GM12878 (cell line): ENCODE results near the gene INTS6. TPM values are rescaled to one million over a fixed set of nuclear protein-coding genes. Genes with fewer than 3 reads are reported as not detected.

Experiments used
- ATAC-seq: fragments of 200-7000 bp; cut with Tn5 transposase; 3 replicates; pipeline ENCODE4 v1.9.1; 2020; ENCODE audit warnings: mild to moderate bottlenecking, moderate library complexity
- BruUV-seq: library from RNA; stranded (reverse); fragments of 400-500 nt; replicated peaks from 2 replicates; lab custom pipeline; 2021; lab: Mats Ljungman, UMichigan
- CTCF ChIA-PET: fragments of 300-600 bp; sonication (Branson Sonifier 250); formaldehyde crosslinking; extraction: SDS; loops from one replicate; lab custom pipeline; 2021; ENCODE audit warnings: inconsistent platforms; lab: Yijun Ruan, JAX
- POLR2A ChIA-PET: fragments of 350-600 bp; formaldehyde crosslinking; extraction: SDS; loops from one replicate; lab custom pipeline; 2021; ENCODE audit warnings: inconsistent platforms; lab: Charles Lee
- RAD21 ChIA-PET: fragments of 300-600 bp; sonication (Branson Sonifier 250); formaldehyde crosslinking; loops from one replicate; lab custom pipeline; 2023; ENCODE audit warnings: antibody characterized with exemption; ENCODE audit not compliant: unreplicated experiment; lab: Charles Lee
- SMC1A ChIA-PET: fragments of 300-600 bp; sonication (Branson Sonifier 250); formaldehyde crosslinking; loops from one replicate; lab custom pipeline; 2023; ENCODE audit not compliant: unreplicated experiment, uncharacterized antibody; lab: Charles Lee
- DNase-seq: peaks from one replicate; pipeline ENCODE4 v3.0.0-alpha.2; 2011; ENCODE audit warnings: low read depth, low spot score
- FAIRE-seq: peaks from 3 replicates; lab custom pipeline; 2011; peaks lifted over from hg19 to GRCh38; lab: Jason Lieb, UNC
- H2AFZ ChIP-seq: 2 replicates; pipeline ENCODE4 v1.6.0; 2011; ENCODE audit warnings: low read depth, low read length, control low read depth; ENCODE audit not compliant: control insufficient read depth
- H3K27ac ChIP-seq: 2 replicates; pipeline ENCODE4 v1.5.1; 2011; ENCODE audit warnings: control low read depth; ENCODE audit not compliant: control insufficient read depth, insufficient read depth
- H3K27me3 ChIP-seq, 2 experiments: replicated peaks in 1 of 2; 2 replicates each; pipeline versions ENCODE4 v1.6.0 to v1.6.1; 2011; ENCODE audit warnings: low read length in 1 of 2; ENCODE audit not compliant: control insufficient read depth in 2 of 2, insufficient read depth in 2 of 2
- H3K36me3 ChIP-seq, 2 experiments: 2 replicates each; pipeline ENCODE4 v1.5.1; 2011; ENCODE audit warnings: low read length in 1 of 2; ENCODE audit not compliant: control insufficient read depth in 2 of 2, insufficient read depth in 2 of 2
- H3K4me1 ChIP-seq: 2 replicates; pipeline ENCODE4 v1.6.1; 2011; ENCODE audit warnings: mild to moderate bottlenecking, low read length, moderate library complexity, mixed read lengths; ENCODE audit not compliant: control insufficient read depth, insufficient read depth
- H3K4me2 ChIP-seq: 2 replicates; pipeline ENCODE4 v1.6.0; 2011; ENCODE audit warnings: control low read depth; ENCODE audit not compliant: control insufficient read depth, insufficient read depth
- H3K4me3 ChIP-seq: fragments of 200-600 bp; sonication (generic); 2 replicates; pipeline ENCODE4 v1.5.1; 2016
- H3K79me2 ChIP-seq: 2 replicates; pipeline ENCODE4 v1.6.0; 2011; ENCODE audit warnings: low read length; ENCODE audit not compliant: control insufficient read depth, insufficient read depth
- H3K9ac ChIP-seq: 2 replicates; pipeline ENCODE4 v1.8.0; 2011; ENCODE audit warnings: low read length, control low read depth, mixed read lengths; ENCODE audit not compliant: control insufficient read depth, insufficient read depth
- H3K9me3 ChIP-seq: replicated peaks from 3 replicates; pipeline ENCODE4 v1.5.1; 2011; ENCODE audit warnings: mild to moderate bottlenecking, low read length; ENCODE audit not compliant: control insufficient read depth, insufficient read depth
- H4K20me1 ChIP-seq: 2 replicates; pipeline ENCODE4 v1.6.0; 2011; ENCODE audit not compliant: control insufficient read depth, insufficient read depth
- EZH2 ChIP-seq: IDR thresholded peaks from 2 replicates; pipeline ENCODE4 v1.6.1; 2012; ENCODE audit warnings: low read depth, mild to moderate bottlenecking, control low read depth, inconsistent platforms, low read length, borderline replicate concordance; ENCODE audit not compliant: control insufficient read depth
- FOS ChIP-seq: IDR thresholded peaks from 3 replicates; pipeline ENCODE4 v1.6.1; 2011; ENCODE audit warnings: borderline replicate concordance; ENCODE audit not compliant: insufficient read length; ENCODE audit errors: extremely low read depth
- FOXK2 ChIP-seq: fragments of 450-650 bp; IDR thresholded peaks from 2 replicates; pipeline ENCODE4 v1.6.1; 2017; ENCODE audit warnings: mild to moderate bottlenecking, moderate library complexity
- FOXM1 ChIP-seq: IDR thresholded peaks from 2 replicates; pipeline ENCODE4 v1.6.1; 2012; ENCODE audit warnings: low read depth, mild to moderate bottlenecking, inconsistent platforms, low read length, moderate library complexity
- NR2F1 ChIP-seq: fragments of 450-650 bp; conservative IDR thresholded peaks from 2 replicates; pipeline ENCODE4 v1.6.1; 2017; ENCODE audit warnings: mild to moderate bottlenecking
- POLR2AphosphoS5 ChIP-seq: IDR thresholded peaks from 2 replicates; pipeline ENCODE4 v1.6.1; 2011; ENCODE audit warnings: mild to moderate bottlenecking, low read length, inconsistent platforms
- ZNF217 ChIP-seq: fragments of 450-650 bp; IDR thresholded peaks from 2 replicates; pipeline ENCODE4 v1.6.1; 2017; ENCODE audit warnings: antibody characterized with exemption, mild to moderate bottlenecking
- ZNF24 ChIP-seq: fragments of 450-650 bp; IDR thresholded peaks from 2 replicates; pipeline ENCODE4 v1.6.1; 2017; ENCODE audit warnings: antibody characterized with exemption, mild to moderate bottlenecking
- ZNF274 ChIP-seq: IDR thresholded peaks from one replicate; pipeline ENCODE4 v1.8.0; 2011; ENCODE audit not compliant: insufficient read length, insufficient read depth
- ZSCAN29 ChIP-seq: fragments of 450-650 bp; IDR thresholded peaks from 2 replicates; pipeline ENCODE4 v1.6.1; 2017; ENCODE audit warnings: mild to moderate bottlenecking, moderate library complexity
- WGBS: methylation state at CpG from one replicate; pipeline ENCODE4 v1.1.6; 2016; ENCODE audit warnings: low lambda C conversion rate; ENCODE audit not compliant: insufficient replicate concordance, insufficient coverage; ENCODE audit errors: missing lambda C conversion rate; 5-methylcytosine and 5-hydroxymethylcytosine counted together
- in situ Hi-C: fragments of 300-500 bp; cut with MboI; formaldehyde crosslinking; loops from 9 replicates; pipeline ENCODE4 v1.14.3; 2018; ENCODE audit warnings: mixed read lengths
- intact Hi-C: fragments of 100-400 bp; cut with micrococcal nuclease; formaldehyde crosslinking; loops from one replicate; pipeline ENCODE4 v1.14.2; 2022; ENCODE audit not compliant: unreplicated experiment
- polyA plus RNA-seq, 11 experiments: library from polyadenylated mRNA; depleted of rRNA in 4 of 11; unstranded in 6 of 11; stranded (reverse) in 5 of 11; fragments of >200 nt; fragmentation: Nextera tagmentation in 4 of 11; fragmentation: Illumina TruSeq in 1 of 11; extraction: Ambion mirVana in 4 of 11; extraction: Trizol in 1 of 11; gene quantifications; 1 replicate in 1 of 11; 2 replicates in 10 of 11; pipeline versions ENCODE4 v1.2.1 to v1.2.3, GENCODE V29; 2011 to 2016; ENCODE audit warnings: inconsistent platforms in 2 of 11, missing spikeins in 2 of 11, low read depth in 1 of 11
- total RNA-seq, 4 experiments: library from RNA; depleted of rRNA in 3 of 4; stranded (reverse); fragments of >200 nt in 3 of 4; fragmentation: Illumina TruSeq in 1 of 4; extraction: Trizol in 1 of 4; gene quantifications; 2 replicates each; pipeline versions ENCODE4 v1.2.1 to v1.2.3, GENCODE V29; 2013 to 2021
- TF ChIP-seq, protein P1 (sequence below): fragments of 450-650 bp; IDR thresholded peaks from 2 replicates; pipeline ENCODE4 v1.6.1; 2018; ENCODE audit warnings: mild to moderate bottlenecking, low read depth, moderate library complexity; ENCODE audit not compliant: partially characterized antibody
- TF ChIP-seq, protein P2 (sequence below): IDR thresholded peaks from 2 replicates; pipeline ENCODE4 v1.6.1; 2012; ENCODE audit warnings: low read depth, low read length, improper control_type of control experiment

INTS6 gene
- total and polyA plus RNA-seq, 10 of the 15 experiments (the other 5 are each of a cell fraction or from before 2014, with no cell fraction given) = 7.2 to 57.7 (median 30.9) TPM

DNA sequence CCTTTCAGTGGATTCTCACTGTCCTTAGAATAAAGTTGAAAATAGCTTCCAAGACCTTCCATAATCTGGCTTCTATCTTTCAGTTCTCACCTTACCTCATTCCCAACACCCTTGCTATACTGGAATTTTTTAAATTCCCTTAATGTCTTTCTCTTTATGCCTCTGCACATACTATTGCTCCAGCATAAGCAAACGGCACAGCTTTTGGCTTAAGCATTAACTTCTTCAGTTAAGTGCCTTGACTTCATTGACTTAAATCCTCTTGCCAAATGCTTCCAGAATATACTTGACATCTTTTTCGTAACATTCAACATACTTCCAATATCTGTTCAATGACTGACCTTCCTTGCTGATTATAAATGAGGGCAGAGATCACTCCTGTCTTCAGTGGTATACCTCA is 79.4 kb downstream of the INTS6 start:
- H3K9me3 ChIP-seq = no peaks in the 10 kb centered on the region
- no TSS peak for BruUV-seq
- in situ Hi-C loops = no loop called here
- WGBS = 94% methylated on average over 2 of the region's 2 CpGs
- H3K79me2 ChIP-seq = no peaks in the 10 kb centered on the region
- no peak for DNase-seq
- intact Hi-C loops = no loop called here
- POLR2A ChIA-PET = no interaction called here
- peaks cover 0 to 42% of the 10 kb centered on the region in 2 experiments; a peak in 3 of 4 replicates for H3K36me3 ChIP-seq
- CTCF ChIA-PET = no interaction called here
- no peak overlapping the region for H3K27ac ChIP-seq
- no peak for FAIRE-seq
- H3K4me1 ChIP-seq = no peaks in the 10 kb centered on the region
- no peak overlapping the region for H3K4me3 ChIP-seq
- ATAC-seq = no peak
- H3K4me2 ChIP-seq = no peak overlapping the region
- H3K27me3 ChIP-seq = no peaks in the 10 kb centered on the region
- RAD21 ChIA-PET = no interaction called here
- SMC1A ChIA-PET = no interaction called here
- no peak overlapping the region for H3K9ac ChIP-seq
- TF ChIP-seq ZNF24 (no peak), ZNF274 (no peak), FOS (no peak), EZH2 (no peak), NR2F1 (no peak), FOXM1 (no peak), ZNF217 (no peak), FOXK2 (no peak), ZSCAN29 (no peak), POLR2AphosphoS5 (no peak)
- TF ChIP-seq, protein P1, sequence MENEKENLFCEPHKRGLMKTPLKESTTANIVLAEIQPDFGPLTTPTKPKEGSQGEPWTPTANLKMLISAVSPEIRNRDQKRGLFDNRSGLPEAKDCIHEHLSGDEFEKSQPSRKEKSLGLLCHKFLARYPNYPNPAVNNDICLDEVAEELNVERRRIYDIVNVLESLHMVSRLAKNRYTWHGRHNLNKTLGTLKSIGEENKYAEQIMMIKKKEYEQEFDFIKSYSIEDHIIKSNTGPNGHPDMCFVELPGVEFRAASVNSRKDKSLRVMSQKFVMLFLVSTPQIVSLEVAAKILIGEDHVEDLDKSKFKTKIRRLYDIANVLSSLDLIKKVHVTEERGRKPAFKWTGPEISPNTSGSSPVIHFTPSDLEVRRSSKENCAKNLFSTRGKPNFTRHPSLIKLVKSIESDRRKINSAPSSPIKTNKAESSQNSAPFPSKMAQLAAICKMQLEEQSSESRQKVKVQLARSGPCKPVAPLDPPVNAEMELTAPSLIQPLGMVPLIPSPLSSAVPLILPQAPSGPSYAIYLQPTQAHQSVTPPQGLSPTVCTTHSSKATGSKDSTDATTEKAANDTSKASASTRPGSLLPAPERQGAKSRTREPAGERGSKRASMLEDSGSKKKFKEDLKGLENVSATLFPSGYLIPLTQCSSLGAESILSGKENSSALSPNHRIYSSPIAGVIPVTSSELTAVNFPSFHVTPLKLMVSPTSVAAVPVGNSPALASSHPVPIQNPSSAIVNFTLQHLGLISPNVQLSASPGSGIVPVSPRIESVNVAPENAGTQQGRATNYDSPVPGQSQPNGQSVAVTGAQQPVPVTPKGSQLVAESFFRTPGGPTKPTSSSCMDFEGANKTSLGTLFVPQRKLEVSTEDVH = no peak
- TF ChIP-seq, protein P2, sequence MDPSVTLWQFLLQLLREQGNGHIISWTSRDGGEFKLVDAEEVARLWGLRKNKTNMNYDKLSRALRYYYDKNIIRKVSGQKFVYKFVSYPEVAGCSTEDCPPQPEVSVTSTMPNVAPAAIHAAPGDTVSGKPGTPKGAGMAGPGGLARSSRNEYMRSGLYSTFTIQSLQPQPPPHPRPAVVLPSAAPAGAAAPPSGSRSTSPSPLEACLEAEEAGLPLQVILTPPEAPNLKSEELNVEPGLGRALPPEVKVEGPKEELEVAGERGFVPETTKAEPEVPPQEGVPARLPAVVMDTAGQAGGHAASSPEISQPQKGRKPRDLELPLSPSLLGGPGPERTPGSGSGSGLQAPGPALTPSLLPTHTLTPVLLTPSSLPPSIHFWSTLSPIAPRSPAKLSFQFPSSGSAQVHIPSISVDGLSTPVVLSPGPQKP = no peak
- TF ChIP-seq, all 136 proteins: peak for 0
- Histone ChIP-seq H2AFZ (no peak overlapping the region), H4K20me1 (no peaks in the 10 kb centered on the region)
